CD4-positive, alpha-beta memory T cell (primary cell): ENCODE measurements around the gene COIL. TPM values are rescaled to one million over a fixed set of nuclear protein-coding genes. Genes with fewer than 3 reads are reported as not detected.
"Not testable (repeated sequence)": the region's sequence is repeated elsewhere in the genome, so short reads cannot be mapped to it uniquely, and the experiment has no call there.

ENCODE experiments used
- CTCF ChIA-PET: fragments of 350-600 bp; sonication (Branson Sonifier 250); formaldehyde crosslinking; loops from one replicate; lab custom pipeline; 2021; ENCODE audit warnings: inconsistent platforms; ENCODE audit not compliant: partially characterized antibody; lab: Charles Lee
- POLR2A ChIA-PET: fragments of 350-600 bp; sonication (Branson Sonifier 250); formaldehyde crosslinking; loops from one replicate; lab custom pipeline; 2021; ENCODE audit not compliant: partially characterized antibody; lab: Charles Lee
- DNase-seq, 5 donors: peaks; one replicate each; pipeline versions ENCODE4 v3.0.0 to v3.0.0-alpha.2; 2020 to 2022; ENCODE audit warnings: mixed read lengths in 1 of 5
- H3K27ac ChIP-seq: one replicate; pipeline ENCODE4 v1.7.0; 2013; ENCODE audit warnings: low read depth, low read length
- H3K27me3 ChIP-seq: 2 replicates; pipeline ENCODE4 v1.7.0; 2013; ENCODE audit warnings: mild to moderate bottlenecking, low read length, moderate library complexity; ENCODE audit not compliant: insufficient read depth
- H3K36me3 ChIP-seq: 2 replicates; pipeline ENCODE4 v1.7.0; 2013; ENCODE audit warnings: mild to moderate bottlenecking, low read length, moderate library complexity; ENCODE audit not compliant: insufficient read depth
- H3K4me1 ChIP-seq: 2 replicates; pipeline ENCODE4 v1.7.0; 2013; ENCODE audit warnings: mild to moderate bottlenecking, low read length, moderate library complexity; ENCODE audit not compliant: insufficient read depth
- H3K4me3 ChIP-seq, 2 donors: one replicate each; pipeline ENCODE4 v1.7.0; 2013; ENCODE audit warnings: low read length in 2 of 2, mild to moderate bottlenecking in 1 of 2
- H3K9me3 ChIP-seq, 2 donors: one replicate each; pipeline ENCODE4 v1.7.0; 2013; ENCODE audit warnings: low read length in 2 of 2, control low read depth in 1 of 2; ENCODE audit not compliant: control insufficient read depth in 1 of 2
- H3K27ac Mint-ChIP-seq, 7 donors: one replicate each; pipeline ENCODE4 v1.8.0; 2020 to 2021; ENCODE audit warnings: mixed read lengths in 7 of 7, mild to moderate bottlenecking in 6 of 7, inconsistent platforms in 3 of 7, moderate library complexity in 3 of 7
- H3K27me3 Mint-ChIP-seq, 2 donors: one replicate each; pipeline ENCODE4 v1.8.0; 2020 to 2021; ENCODE audit warnings: mixed read lengths in 2 of 2
- H3K36me3 Mint-ChIP-seq, 2 donors: one replicate each; pipeline ENCODE4 v1.8.0; 2020 to 2021; ENCODE audit warnings: mixed read lengths in 2 of 2, inconsistent platforms in 1 of 2, mild to moderate bottlenecking in 1 of 2
- H3K4me1 Mint-ChIP-seq, 4 donors: one replicate each; pipeline ENCODE4 v1.8.0; 2020 to 2021; ENCODE audit warnings: mixed read lengths in 4 of 4, mild to moderate bottlenecking in 1 of 4
- H3K4me3 Mint-ChIP-seq, 8 donors: one replicate each; pipeline ENCODE4 v1.8.0; 2020 to 2021; ENCODE audit warnings: mixed read lengths in 8 of 8, mild to moderate bottlenecking in 7 of 8, moderate library complexity in 6 of 8, inconsistent platforms in 3 of 8
- H3K9me3 Mint-ChIP-seq, 8 donors: one replicate each; pipeline ENCODE4 v1.8.0; 2020 to 2021; ENCODE audit warnings: mixed read lengths in 8 of 8, mild to moderate bottlenecking in 5 of 8, inconsistent platforms in 3 of 8, moderate library complexity in 1 of 8
- intact Hi-C: fragments of 100-400 bp; cut with micrococcal nuclease; formaldehyde crosslinking; loops from one replicate; pipeline ENCODE4 v1.15.1; 2023
- polyA plus RNA-seq, 2 donors: library from polyadenylated mRNA; unstranded; fragments of 300-500 nt; fragmentation: Illumina TruSeq; gene quantifications; one replicate each; pipeline ENCODE4 v1.2.3, GENCODE V29; 2021
- total RNA-seq, 2 experiments: library from RNA; stranded (reverse); gene quantifications; one replicate each; pipeline ENCODE4 v1.2.3, GENCODE V29; 2021

The COIL gene
- total and polyA plus RNA-seq, 4 experiments from 2014 or later = 14.4 to 19.6 (median 17.2) TPM

GRCh38 chr17:56987283-56987834 is 26.5 kb upstream of the COIL start:
- H3K27ac ChIP-seq = no peak overlapping the region
- H3K9me3 ChIP-seq = no peaks in the 10 kb centered on the region
- ChIA-PET POLR2A (no interaction called here), CTCF (no interaction called here)
- Mint-ChIP-seq H3K27me3 (no peaks in the 10 kb centered on the region), H3K36me3 (peaks cover 33 to 41% of the 10 kb centered on the region in 2 donors), H3K27ac (no peak overlapping the region), H3K4me1 (no peaks in the 10 kb centered on the region), H3K9me3 (peaks cover 0 to 2% (median 0%) of the 10 kb centered on the region in 8 donors), H3K4me3 (no peak overlapping the region)
- no peaks in the 10 kb centered on the region for H3K4me1 ChIP-seq
- H3K4me3 ChIP-seq = no peak overlapping the region
- no peaks in the 10 kb centered on the region for H3K36me3 ChIP-seq
- no peak for DNase-seq
- intact Hi-C loops = no loop called here
- no peaks in the 10 kb centered on the region for H3K27me3 ChIP-seq

- no peak overlapping the region for H3K27ac ChIP-seq
- H3K9me3 ChIP-seq = no peaks in the 10 kb centered on the region
- intact Hi-C loops = no loop called here
- ChIA-PET CTCF (no interaction called here), POLR2A (no interaction called here)
- H3K4me1 ChIP-seq = no peaks in the 10 kb centered on the region
- Mint-ChIP-seq H3K4me1 (no peaks in the 10 kb centered on the region), H3K27me3 (no peaks in the 10 kb centered on the region), H3K27ac (no peak overlapping the region), H3K9me3 (peaks cover 0 to 2% (median 0%) of the 10 kb centered on the region in 8 donors), H3K36me3 (peaks cover 26 to 37% of the 10 kb centered on the region in 2 donors), H3K4me3 (no peak overlapping the region)
- H3K4me3 ChIP-seq = no peak overlapping the region
- no peak for DNase-seq
- no peaks in the 10 kb centered on the region for H3K27me3 ChIP-seq
- no peaks in the 10 kb centered on the region for H3K36me3 ChIP-seq
These were observed 24.7 kb upstream of the COIL start for GRCh38 chr17:56985371-56986162.

GRCh38 chr17:56983366-56983765 is 22.5 kb upstream of the COIL start:
- intact Hi-C loops = no loop called here
- Histone ChIP-seq H3K27ac (no peak overlapping the region), H3K9me3 (no peaks in the 10 kb centered on the region), H3K4me3 (no peak overlapping the region), H3K27me3 (no peaks in the 10 kb centered on the region), H3K36me3 (no peaks in the 10 kb centered on the region), H3K4me1 (peaks cover 10% of the 10 kb centered on the region)
- Mint-ChIP-seq H3K36me3 (peaks cover 23 to 30% of the 10 kb centered on the region in 2 donors), H3K27me3 (no peaks in the 10 kb centered on the region), H3K9me3 (peaks cover 0 to 2% (median 0%) of the 10 kb centered on the region in 8 donors), H3K27ac (no peak overlapping the region), H3K4me1 (peaks cover 5 to 14% (median 8%) of the 10 kb centered on the region in 4 donors), H3K4me3 (no peak overlapping the region)
- POLR2A ChIA-PET = no interaction called here
- CTCF ChIA-PET = no interaction called here
- no peak for DNase-seq

GRCh38 chr17:56982312-56982711 is 21.5 kb upstream of the COIL start:
- DNase-seq = no peak
- H3K27ac ChIP-seq = no peak overlapping the region
- no peak overlapping the region for H3K4me3 ChIP-seq
- CTCF ChIA-PET = no interaction called here
- H3K36me3 Mint-ChIP-seq = peaks cover 19 to 20% of the 10 kb centered on the region in 2 donors
- H3K27me3 ChIP-seq = no peaks in the 10 kb centered on the region
- POLR2A ChIA-PET = no interaction called here
- H3K4me1 ChIP-seq = peaks cover 13% of the 10 kb centered on the region
- no peaks in the 10 kb centered on the region for H3K36me3 ChIP-seq
- intact Hi-C loops = no loop called here
- peaks cover 0 to 2% (median 0%) of the 10 kb centered on the region in 8 donors for H3K9me3 Mint-ChIP-seq
- peaks cover 8 to 22% (median 15%) of the 10 kb centered on the region in 4 donors for H3K4me1 Mint-ChIP-seq
- no peak overlapping the region for H3K27ac Mint-ChIP-seq
- no peaks in the 10 kb centered on the region for H3K9me3 ChIP-seq
- no peaks in the 10 kb centered on the region for H3K27me3 Mint-ChIP-seq
- H3K4me3 Mint-ChIP-seq = no peak overlapping the region

- Mint-ChIP-seq H3K4me1 (peaks cover 11 to 28% (median 19%) of the 10 kb centered on the region in 4 donors), H3K27ac (peak overlapping the region in 1 of 7 donors; percentile 52), H3K36me3 (peaks cover 6 to 12% of the 10 kb centered on the region in 2 donors)
- H3K27me3 ChIP-seq, H3K9me3 Mint-ChIP-seq, DNase-seq, intact Hi-C loops, CTCF ChIA-PET, H3K27me3 Mint-ChIP-seq, H3K27ac ChIP-seq, H3K4me3 Mint-ChIP-seq, POLR2A ChIA-PET, H3K4me3 ChIP-seq, H3K9me3 ChIP-seq, H3K36me3 ChIP-seq: not testable (repeated sequence)
- peaks cover 19% of the 10 kb centered on the region for H3K4me1 ChIP-seq
These were observed 19.7 kb upstream of the COIL start for GRCh38 chr17:56980526-56980925.

GRCh38 chr17:56979091-56979480 is 18.2 kb upstream of the COIL start:
- Mint-ChIP-seq H3K27ac (peak overlapping the region in 6 of 7 donors; percentile 37 to 94 (median 84)), H3K4me1 (peaks cover 11 to 28% (median 19%) of the 10 kb centered on the region in 4 donors), H3K36me3 (peaks cover 0 to 3% of the 10 kb centered on the region in 2 donors), H3K4me3 (peak overlapping the region; percentile 90 to 94 (median 91)), H3K9me3 (no peaks in the 10 kb centered on the region), H3K27me3 (peaks cover 1 to 4% of the 10 kb centered on the region in 2 donors)
- DNase-seq = no peak
- ChIA-PET CTCF (interaction anchor here (0.8 to 1.3 kb wide), 3 partner anchors 18 to 31 kb away, joined by 3 to 4 read pairs (median 4); partner anchors contain the start of gene COIL), POLR2A (interaction anchor here (1.5 kb wide), 1 partner anchor 18 kb away, joined by 6 read pairs; the partner anchor contains the start of gene COIL)
- intact Hi-C loops = loop anchor here (2.0 to 5.0 kb wide), 2 partner anchors 18 to 108 kb away; partner anchors contain the start of genes AKAP1 and COIL
- H3K36me3 ChIP-seq = no peaks in the 10 kb centered on the region
- no peak overlapping the region for H3K27ac ChIP-seq
- no peak overlapping the region for H3K4me3 ChIP-seq
- no peaks in the 10 kb centered on the region for H3K9me3 ChIP-seq
- peaks cover 19% of the 10 kb centered on the region for H3K4me1 ChIP-seq
- H3K27me3 ChIP-seq = no peaks in the 10 kb centered on the region
